Stimulated activated CD4-positive, alpha-beta T cell treated with anti-CD3 and anti-CD28 coated beads, Interleukin-12 subunit alpha, Interleukin-12 subunit beta, amount 100 ng/mL, for 24 hours (primary cell): ENCODE results near the gene DCBLD2.
A peak's percentile ranks its signal among the peaks of the same experiment; 100 is the strongest.

Experiments used
- DNase-seq, 2 experiments: peaks; one replicate each; pipeline ENCODE4 v3.0.0-alpha.2; 2020; ENCODE audit warnings: low read depth in 2 of 2

Gene DCBLD2

GRCh38 chr3:98901392-98902350 lies at the start of gene DCBLD2:
DCBLD2 (minus strand) TSS chr3:98901695; CDS start chr3:98901326, 369 bp downstream.
- DNase-seq: peak; percentile 88 to 90

- DNase-seq: no peak
These were observed 44.2 kb upstream of the DCBLD2 start for GRCh38 chr3:98945666-98946065.

- no peak for DNase-seq
These were observed 43.6 kb upstream of the DCBLD2 start for GRCh38 chr3:98945101-98945524.

GRCh38 chr3:98930413-98930812 lies 28.9 kb upstream of the DCBLD2 start:
- no peak for DNase-seq

GRCh38 chr3:98921957-98922356 lies 20.5 kb upstream of the DCBLD2 start:
- DNase-seq: no peak

GRCh38 chr3:98920166-98920565 lies 18.7 kb upstream of the DCBLD2 start:
- no peak for DNase-seq

GRCh38 chr3:98918586-98918985 lies 17.1 kb upstream of the DCBLD2 start:
- no peak for DNase-seq

GRCh38 chr3:98917608-98918007 lies 16.1 kb upstream of the DCBLD2 start:
- no peak for DNase-seq

GRCh38 chr3:98914210-98915080 lies 12.9 kb upstream of the DCBLD2 start:
- no peak for DNase-seq

- no peak for DNase-seq
These were observed 11.0 kb upstream of the DCBLD2 start for GRCh38 chr3:98912448-98912847.

- DNase-seq: no peak
These were observed 4.7 kb upstream of the DCBLD2 start for GRCh38 chr3:98906230-98906629.

- no peak for DNase-seq
These were observed 2.4 kb upstream of the DCBLD2 start for GRCh38 chr3:98903705-98904481.

- no peak for DNase-seq
These were observed 1.6 kb upstream of the DCBLD2 start for GRCh38 chr3:98903099-98903498.

GRCh38 chr3:98902351-98902740 lies 851 bp upstream of the DCBLD2 start:
- DNase-seq: no peak

- no peak for DNase-seq
These were observed 440 bp downstream of the DCBLD2 start for GRCh38 chr3:98901119-98901391.

- DNase-seq: peak; percentile 2 to 7
These were observed 1.0 kb downstream of the DCBLD2 start for GRCh38 chr3:98900265-98901118.

- DNase-seq: no peak
These were observed 3.8 kb downstream of the DCBLD2 start for GRCh38 chr3:98897701-98898100.

GRCh38 chr3:98894791-98895576 lies 6.5 kb downstream of the DCBLD2 start:
- no peak for DNase-seq

- DNase-seq: no peak
These were observed 7.8 kb downstream of the DCBLD2 start for GRCh38 chr3:98893740-98894139.

- no peak for DNase-seq
These were observed 9.2 kb downstream of the DCBLD2 start for GRCh38 chr3:98892263-98892662.
